Adrenal gland (tissue), 5 donors: ENCODE measurements around the gene KLHDC10.

Experiments used
- POLR2A ChIP-seq, 2 donors: fragments of 450-650 bp; IDR thresholded peaks; one replicate each; pipeline ENCODE4 v1.6.1; 2017; ENCODE audit warnings: antibody characterized with exemption in 2 of 2, mild to moderate bottlenecking in 2 of 2, moderate library complexity in 1 of 2
- TF ChIP-seq, protein P1 (sequence below), 6 experiments: fragments of 450-650 bp in 4 of 6; fragments of 200-600 bp in 2 of 6; sonication (generic) in 1 of 6; IDR thresholded peaks; 1 replicate in 5 of 6; 2 replicates in 1 of 6; pipeline versions ENCODE4 v1.5.1 to v1.8.0; 2016 to 2021; ENCODE audit warnings: antibody characterized with exemption in 6 of 6, mild to moderate bottlenecking in 2 of 6, moderate library complexity in 1 of 6
- donor health status: DM: no; HTN: no; CAD: no.

DNA sequence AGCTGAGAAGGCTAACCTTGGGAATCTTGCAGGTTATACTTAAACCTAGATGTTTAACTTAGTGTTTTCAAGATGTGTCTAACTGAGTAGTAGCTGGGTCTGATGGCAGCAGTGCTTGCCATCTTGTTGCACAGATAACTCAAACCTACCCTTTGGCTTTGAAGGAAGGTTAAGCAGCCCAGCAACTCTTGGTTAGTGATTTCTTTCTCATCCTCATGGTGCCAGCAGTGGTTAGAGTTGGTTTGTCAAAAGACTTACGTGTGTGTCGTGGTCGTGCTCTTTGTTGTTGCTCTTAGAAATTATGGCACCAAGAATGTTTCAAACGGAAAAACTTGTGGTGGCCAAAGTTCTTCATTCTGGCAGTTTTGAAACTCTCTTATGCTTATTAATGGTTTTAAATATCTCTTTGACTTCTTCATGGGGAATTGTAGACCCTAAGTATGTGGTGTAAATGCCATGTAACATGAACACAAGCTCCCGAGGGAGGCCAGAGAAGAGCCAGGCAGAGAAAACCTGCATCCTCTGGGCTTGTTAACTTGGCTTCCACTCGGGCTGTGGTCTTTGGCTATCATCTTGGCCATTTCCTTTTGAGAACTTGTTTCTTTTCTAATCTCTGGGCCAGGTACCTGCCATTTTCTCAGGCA, 61.0 kb downstream of the KLHDC10 start:
- TF ChIP-seq, protein P1, sequence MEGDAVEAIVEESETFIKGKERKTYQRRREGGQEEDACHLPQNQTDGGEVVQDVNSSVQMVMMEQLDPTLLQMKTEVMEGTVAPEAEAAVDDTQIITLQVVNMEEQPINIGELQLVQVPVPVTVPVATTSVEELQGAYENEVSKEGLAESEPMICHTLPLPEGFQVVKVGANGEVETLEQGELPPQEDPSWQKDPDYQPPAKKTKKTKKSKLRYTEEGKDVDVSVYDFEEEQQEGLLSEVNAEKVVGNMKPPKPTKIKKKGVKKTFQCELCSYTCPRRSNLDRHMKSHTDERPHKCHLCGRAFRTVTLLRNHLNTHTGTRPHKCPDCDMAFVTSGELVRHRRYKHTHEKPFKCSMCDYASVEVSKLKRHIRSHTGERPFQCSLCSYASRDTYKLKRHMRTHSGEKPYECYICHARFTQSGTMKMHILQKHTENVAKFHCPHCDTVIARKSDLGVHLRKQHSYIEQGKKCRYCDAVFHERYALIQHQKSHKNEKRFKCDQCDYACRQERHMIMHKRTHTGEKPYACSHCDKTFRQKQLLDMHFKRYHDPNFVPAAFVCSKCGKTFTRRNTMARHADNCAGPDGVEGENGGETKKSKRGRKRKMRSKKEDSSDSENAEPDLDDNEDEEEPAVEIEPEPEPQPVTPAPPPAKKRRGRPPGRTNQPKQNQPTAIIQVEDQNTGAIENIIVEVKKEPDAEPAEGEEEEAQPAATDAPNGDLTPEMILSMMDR (IDR thresholded peaks at IDR 0.05) = no peak
- no peak for TF ChIP-seq POLR2A (IDR thresholded peaks at IDR 0.05)
